CD8-positive, alpha-beta memory T cell (primary cell): Measurements from ENCODE around the gene TXNRD2. TPM values are rescaled to one million over a fixed set of nuclear protein-coding genes. Genes with fewer than 3 reads are reported as not detected.
"Not testable (repeated sequence)": the region's sequence is repeated elsewhere in the genome, so short reads cannot be mapped to it uniquely, and the experiment has no call there.

Source experiments
- CTCF ChIA-PET: fragments of 350-600 bp; sonication (Branson Sonifier 250); formaldehyde crosslinking; loops from one replicate; lab custom pipeline; 2021; ENCODE audit warnings: antibody characterized with exemption; lab: Charles Lee
- POLR2A ChIA-PET: fragments of 350-600 bp; sonication (Branson Sonifier 250); formaldehyde crosslinking; loops from one replicate; lab custom pipeline; 2021; ENCODE audit warnings: antibody characterized with exemption; lab: Charles Lee
- DNase-seq, 5 donors: peaks; one replicate each; pipeline versions ENCODE4 v3.0.0 to v3.0.0-alpha.2; 2020 to 2022; ENCODE audit warnings: mixed read lengths in 1 of 5
- H3K27ac ChIP-seq: one replicate; pipeline ENCODE4 v1.7.0; 2013; ENCODE audit warnings: low read depth, mild to moderate bottlenecking, low read length, moderate library complexity
- H3K27me3 ChIP-seq: 2 replicates; pipeline ENCODE4 v1.7.0; 2013; ENCODE audit warnings: low read length, mild to moderate bottlenecking; ENCODE audit not compliant: insufficient read depth, poor library complexity, severe bottlenecking
- H3K36me3 ChIP-seq: 2 replicates; pipeline ENCODE4 v1.7.0; 2013; ENCODE audit warnings: mild to moderate bottlenecking, low read length, moderate library complexity; ENCODE audit not compliant: insufficient read depth
- H3K4me1 ChIP-seq: 2 replicates; pipeline ENCODE4 v1.7.0; 2013; ENCODE audit warnings: mild to moderate bottlenecking, low read length, moderate library complexity; ENCODE audit not compliant: insufficient read depth
- H3K4me3 ChIP-seq: 2 replicates; pipeline ENCODE4 v1.7.0; 2013; ENCODE audit warnings: mild to moderate bottlenecking, low read length
- H3K9me3 ChIP-seq: 2 replicates; pipeline ENCODE4 v1.7.0; 2013; ENCODE audit warnings: mild to moderate bottlenecking, low read length
- H3K27ac Mint-ChIP-seq, 8 donors: one replicate each; pipeline ENCODE4 v1.8.0; 2020 to 2021; ENCODE audit warnings: mixed read lengths in 8 of 8, mild to moderate bottlenecking in 6 of 8, inconsistent platforms in 3 of 8, moderate library complexity in 3 of 8
- H3K27me3 Mint-ChIP-seq, 2 donors: one replicate each; pipeline ENCODE4 v1.8.0; 2020 to 2021; ENCODE audit warnings: mixed read lengths in 2 of 2, mild to moderate bottlenecking in 1 of 2, moderate library complexity in 1 of 2
- H3K36me3 Mint-ChIP-seq, 3 donors: one replicate each; pipeline ENCODE4 v1.8.0; 2020 to 2021; ENCODE audit warnings: mixed read lengths in 3 of 3, inconsistent platforms in 1 of 3, mild to moderate bottlenecking in 1 of 3
- H3K4me1 Mint-ChIP-seq, 3 donors: one replicate each; pipeline ENCODE4 v1.8.0; 2020 to 2021; ENCODE audit warnings: mixed read lengths in 3 of 3, inconsistent platforms in 1 of 3, mild to moderate bottlenecking in 1 of 3
- H3K4me3 Mint-ChIP-seq, 7 donors: one replicate each; pipeline ENCODE4 v1.8.0; 2020 to 2021; ENCODE audit warnings: mixed read lengths in 7 of 7, mild to moderate bottlenecking in 6 of 7, moderate library complexity in 4 of 7, inconsistent platforms in 2 of 7
- H3K9me3 Mint-ChIP-seq, 5 donors: one replicate each; pipeline ENCODE4 v1.8.0; 2020 to 2022; ENCODE audit warnings: mixed read lengths in 5 of 5, mild to moderate bottlenecking in 3 of 5, moderate library complexity in 2 of 5, inconsistent platforms in 1 of 5
- polyA plus RNA-seq: library from polyadenylated mRNA; unstranded; fragments of 300-500 nt; fragmentation: Illumina TruSeq; gene quantifications from one replicate; pipeline ENCODE4 v1.2.3, GENCODE V29; 2021
- total RNA-seq, 2 experiments: library from RNA; stranded (reverse); gene quantifications; one replicate each; pipeline ENCODE4 v1.2.3, GENCODE V29; 2021

TXNRD2 gene
- total and polyA plus RNA-seq, 3 experiments from 2014 or later: 13.8 to 27.9 (median 27.6) TPM

GRCh38 chr22:19942157-19943081 is 801 bp upstream of the TXNRD2 start:
- H3K9me3 ChIP-seq: no peaks in the 10 kb centered on the region
- no peak for DNase-seq
- H3K36me3 ChIP-seq: no peaks in the 10 kb centered on the region
- peak overlapping the region; percentile 79 to 98 (median 95) for H3K27ac Mint-ChIP-seq
- H3K4me1 ChIP-seq: peaks cover 34% of the 10 kb centered on the region
- peak overlapping the region; percentile 99 for H3K27ac ChIP-seq
- H3K36me3 Mint-ChIP-seq: peaks cover 5 to 12% (median 7%) of the 10 kb centered on the region in 3 donors
- peak overlapping the region; percentile 85 to 96 (median 94) for H3K4me3 Mint-ChIP-seq
- H3K27me3 ChIP-seq: no peaks in the 10 kb centered on the region
- H3K9me3 Mint-ChIP-seq: no peaks in the 10 kb centered on the region
- no peaks in the 10 kb centered on the region for H3K27me3 Mint-ChIP-seq
- H3K4me3 ChIP-seq: peak overlapping the region; percentile 97
- ChIA-PET POLR2A (interaction anchor here (0.7 to 1.5 kb wide), 4 partner anchors 14 to 149 kb away, joined by 3 to 5 read pairs (median 4); no protein-coding TSS in a partner anchor), CTCF (interaction anchor here (0.9 to 1.9 kb wide), 2 partner anchors 11 to 212 kb away, joined by 4 read pairs; no protein-coding TSS in a partner anchor)
- H3K4me1 Mint-ChIP-seq: peaks cover 44 to 60% (median 52%) of the 10 kb centered on the region in 3 donors

- Histone ChIP-seq H3K4me1 (peaks cover 31% of the 10 kb centered on the region), H3K36me3 (no peaks in the 10 kb centered on the region), H3K27ac (peak overlapping the region; percentile 99), H3K9me3 (no peaks in the 10 kb centered on the region), H3K4me3 (peak overlapping the region; percentile 97), H3K27me3 (no peaks in the 10 kb centered on the region)
- Mint-ChIP-seq H3K4me1 (peaks cover 37 to 48% (median 38%) of the 10 kb centered on the region in 3 donors), H3K4me3 (peak overlapping the region; percentile 85 to 96 (median 94)), H3K27me3 (no peaks in the 10 kb centered on the region), H3K36me3 (peaks cover 10 to 28% (median 23%) of the 10 kb centered on the region in 3 donors), H3K9me3 (peaks cover 6 to 14% (median 7%) of the 10 kb centered on the region in 5 donors), H3K27ac (peak overlapping the region; percentile 81 to 97 (median 92))
- DNase-seq: no peak
- ChIA-PET POLR2A (no interaction called here), CTCF (interaction anchor here (0.6 to 1.4 kb wide), 2 partner anchors 14 to 211 kb away, joined by 3 to 4 read pairs; no protein-coding TSS in a partner anchor)
Observed at GRCh38 chr22:19940536-19941364, 868 bp downstream of the TXNRD2 start.

GRCh38 chr22:19937616-19938473 is 3.8 kb downstream of the TXNRD2 start:
- peaks cover 6 to 19% (median 13%) of the 10 kb centered on the region in 5 donors for H3K9me3 Mint-ChIP-seq
- H3K4me3 Mint-ChIP-seq: peak overlapping the region in 1 of 7 donors; percentile 95
- peak overlapping the region in 3 of 8 donors; percentile 26 to 62 (median 43) for H3K27ac Mint-ChIP-seq
- Histone ChIP-seq H3K4me1 (peaks cover 21% of the 10 kb centered on the region), H3K27me3 (no peaks in the 10 kb centered on the region), H3K4me3 (no peak overlapping the region), H3K36me3 (no peaks in the 10 kb centered on the region), H3K9me3 (no peaks in the 10 kb centered on the region), H3K27ac (no peak overlapping the region)
- H3K27me3 Mint-ChIP-seq: no peaks in the 10 kb centered on the region
- CTCF ChIA-PET: no interaction called here
- DNase-seq: no peak
- POLR2A ChIA-PET: no interaction called here
- peaks cover 13 to 34% (median 28%) of the 10 kb centered on the region in 3 donors for H3K36me3 Mint-ChIP-seq
- H3K4me1 Mint-ChIP-seq: peaks cover 25 to 31% (median 27%) of the 10 kb centered on the region in 3 donors

GRCh38 chr22:19936513-19936912 is 5.1 kb downstream of the TXNRD2 start:
- no peaks in the 10 kb centered on the region for H3K27me3 Mint-ChIP-seq
- CTCF ChIA-PET: no interaction called here

GRCh38 chr22:19935123-19935718 is 6.4 kb downstream of the TXNRD2 start:
- H3K4me3 ChIP-seq, H3K4me3 Mint-ChIP-seq, H3K27me3 Mint-ChIP-seq, H3K36me3 ChIP-seq, POLR2A ChIA-PET, H3K27ac ChIP-seq, DNase-seq, H3K27me3 ChIP-seq, H3K27ac Mint-ChIP-seq, H3K4me1 Mint-ChIP-seq, H3K9me3 ChIP-seq, H3K4me1 ChIP-seq, CTCF ChIA-PET: not testable (repeated sequence)
- peaks cover 6 to 19% (median 13%) of the 10 kb centered on the region in 5 donors for H3K9me3 Mint-ChIP-seq
- peaks cover 13 to 32% (median 28%) of the 10 kb centered on the region in 3 donors for H3K36me3 Mint-ChIP-seq

More at GRCh38 chr22:19936513-19936912, 5.1 kb downstream of the TXNRD2 start:
- H3K27me3 ChIP-seq: no peaks in the 10 kb centered on the region
- H3K4me3 Mint-ChIP-seq: no peak overlapping the region
- peaks cover 13 to 28% (median 28%) of the 10 kb centered on the region in 3 donors for H3K36me3 Mint-ChIP-seq
- H3K4me3 ChIP-seq: no peak overlapping the region
- DNase-seq: no peak
- H3K36me3 ChIP-seq: no peaks in the 10 kb centered on the region
- no peaks in the 10 kb centered on the region for H3K9me3 ChIP-seq
- peak overlapping the region in 1 of 8 donors; percentile 75 for H3K27ac Mint-ChIP-seq
- H3K27ac ChIP-seq: no peak overlapping the region
- H3K4me1 ChIP-seq: peaks cover 12% of the 10 kb centered on the region
- peaks cover 17 to 21% (median 17%) of the 10 kb centered on the region in 3 donors for H3K4me1 Mint-ChIP-seq
- peaks cover 6 to 19% (median 13%) of the 10 kb centered on the region in 5 donors for H3K9me3 Mint-ChIP-seq
- POLR2A ChIA-PET: no interaction called here

GRCh38 chr22:19933341-19934241 is 8.0 kb downstream of the TXNRD2 start:
- H3K27me3 Mint-ChIP-seq: no peaks in the 10 kb centered on the region
- no peak overlapping the region for H3K27ac ChIP-seq
- H3K27ac Mint-ChIP-seq: peak overlapping the region in 3 of 8 donors; percentile 51 to 72 (median 68)
- no peaks in the 10 kb centered on the region for H3K4me1 ChIP-seq
- CTCF ChIA-PET: interaction anchor here (1.0 kb wide), 1 partner anchor 24 kb away, joined by 4 read pairs; no protein-coding TSS in a partner anchor
- H3K9me3 ChIP-seq: no peaks in the 10 kb centered on the region
- no peaks in the 10 kb centered on the region for H3K27me3 ChIP-seq
- no peak overlapping the region for H3K4me3 Mint-ChIP-seq
- H3K4me1 Mint-ChIP-seq: peaks cover 0 to 6% (median 3%) of the 10 kb centered on the region in 3 donors
- H3K4me3 ChIP-seq: no peak overlapping the region
- no peak for DNase-seq
- H3K9me3 Mint-ChIP-seq: peaks cover 6 to 19% (median 13%) of the 10 kb centered on the region in 5 donors
- peaks cover 13 to 34% (median 28%) of the 10 kb centered on the region in 3 donors for H3K36me3 Mint-ChIP-seq
- no peaks in the 10 kb centered on the region for H3K36me3 ChIP-seq
- POLR2A ChIA-PET: no interaction called here
